Measurements from ENCODE around the gene TBKBP1.

Gene TBKBP1

DNA sequence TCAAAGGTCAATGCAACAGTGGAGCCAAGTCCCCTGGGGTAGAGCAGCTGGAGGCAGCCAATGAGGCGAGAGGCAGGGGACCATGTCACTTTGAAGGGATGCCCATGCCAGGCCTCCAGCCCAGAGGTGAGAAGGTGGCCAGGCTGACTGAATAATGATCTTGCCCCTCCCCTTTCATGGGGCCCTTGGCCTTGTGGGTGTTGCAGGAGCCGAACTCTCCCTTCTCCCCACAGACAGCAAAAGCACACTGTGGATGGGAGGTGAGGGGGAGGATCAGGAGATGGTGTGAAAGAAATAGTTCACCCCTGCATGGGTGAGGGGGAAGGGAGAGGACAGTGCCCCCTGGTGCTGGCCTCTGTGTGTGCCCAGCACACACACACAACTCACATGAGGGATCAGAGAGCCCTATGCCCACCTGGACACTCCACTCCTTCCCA, 23.3 kb downstream of the TBKBP1 start:
- H3K4me3 ChIP-seq (ENCODE audit: low read depth, low read length) = no peak overlapping the region
- TF ChIP-seq, protein P1, sequence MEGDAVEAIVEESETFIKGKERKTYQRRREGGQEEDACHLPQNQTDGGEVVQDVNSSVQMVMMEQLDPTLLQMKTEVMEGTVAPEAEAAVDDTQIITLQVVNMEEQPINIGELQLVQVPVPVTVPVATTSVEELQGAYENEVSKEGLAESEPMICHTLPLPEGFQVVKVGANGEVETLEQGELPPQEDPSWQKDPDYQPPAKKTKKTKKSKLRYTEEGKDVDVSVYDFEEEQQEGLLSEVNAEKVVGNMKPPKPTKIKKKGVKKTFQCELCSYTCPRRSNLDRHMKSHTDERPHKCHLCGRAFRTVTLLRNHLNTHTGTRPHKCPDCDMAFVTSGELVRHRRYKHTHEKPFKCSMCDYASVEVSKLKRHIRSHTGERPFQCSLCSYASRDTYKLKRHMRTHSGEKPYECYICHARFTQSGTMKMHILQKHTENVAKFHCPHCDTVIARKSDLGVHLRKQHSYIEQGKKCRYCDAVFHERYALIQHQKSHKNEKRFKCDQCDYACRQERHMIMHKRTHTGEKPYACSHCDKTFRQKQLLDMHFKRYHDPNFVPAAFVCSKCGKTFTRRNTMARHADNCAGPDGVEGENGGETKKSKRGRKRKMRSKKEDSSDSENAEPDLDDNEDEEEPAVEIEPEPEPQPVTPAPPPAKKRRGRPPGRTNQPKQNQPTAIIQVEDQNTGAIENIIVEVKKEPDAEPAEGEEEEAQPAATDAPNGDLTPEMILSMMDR (IDR thresholded peaks at IDR 0.05; ENCODE audit: low read depth, low read length) = peak; percentile 36; the same call in 1 of the 2 replicates

DNA sequence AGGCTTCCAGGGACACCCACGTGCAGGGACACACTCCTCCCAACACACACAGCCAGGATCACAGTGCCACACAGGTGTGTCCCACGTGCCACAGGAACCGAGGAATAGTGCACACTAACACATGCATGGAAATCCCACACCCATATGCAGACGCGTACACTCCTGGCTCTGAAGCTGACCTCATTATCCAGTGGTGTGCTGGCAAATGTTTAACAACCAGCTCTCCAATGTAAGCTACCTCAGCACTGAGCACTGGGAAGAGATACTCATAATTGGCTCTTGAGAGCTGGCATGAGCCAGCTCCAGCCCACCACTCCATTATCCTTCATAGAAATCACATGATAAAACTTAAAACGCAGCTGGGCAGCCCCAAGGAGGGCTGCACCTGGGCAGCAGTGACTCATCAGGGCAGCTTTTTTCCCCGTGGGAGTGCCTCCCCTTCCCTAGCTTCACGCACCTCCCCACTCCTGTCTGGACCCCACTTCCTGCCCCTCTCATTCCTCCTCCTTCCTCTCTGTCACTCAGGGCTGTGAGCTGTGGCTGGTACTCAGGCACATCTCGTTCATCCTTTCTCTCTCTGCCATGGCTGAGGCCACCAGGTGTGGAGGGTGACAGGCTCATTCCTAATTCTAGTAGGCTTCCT, 24.1 kb downstream of the TBKBP1 start:
- TF ChIP-seq, protein P1 (IDR thresholded peaks at IDR 0.05; ENCODE audit: low read depth, low read length) = no peak
- no peak overlapping the region for H3K4me3 ChIP-seq (ENCODE audit: low read depth, low read length)

DNA sequence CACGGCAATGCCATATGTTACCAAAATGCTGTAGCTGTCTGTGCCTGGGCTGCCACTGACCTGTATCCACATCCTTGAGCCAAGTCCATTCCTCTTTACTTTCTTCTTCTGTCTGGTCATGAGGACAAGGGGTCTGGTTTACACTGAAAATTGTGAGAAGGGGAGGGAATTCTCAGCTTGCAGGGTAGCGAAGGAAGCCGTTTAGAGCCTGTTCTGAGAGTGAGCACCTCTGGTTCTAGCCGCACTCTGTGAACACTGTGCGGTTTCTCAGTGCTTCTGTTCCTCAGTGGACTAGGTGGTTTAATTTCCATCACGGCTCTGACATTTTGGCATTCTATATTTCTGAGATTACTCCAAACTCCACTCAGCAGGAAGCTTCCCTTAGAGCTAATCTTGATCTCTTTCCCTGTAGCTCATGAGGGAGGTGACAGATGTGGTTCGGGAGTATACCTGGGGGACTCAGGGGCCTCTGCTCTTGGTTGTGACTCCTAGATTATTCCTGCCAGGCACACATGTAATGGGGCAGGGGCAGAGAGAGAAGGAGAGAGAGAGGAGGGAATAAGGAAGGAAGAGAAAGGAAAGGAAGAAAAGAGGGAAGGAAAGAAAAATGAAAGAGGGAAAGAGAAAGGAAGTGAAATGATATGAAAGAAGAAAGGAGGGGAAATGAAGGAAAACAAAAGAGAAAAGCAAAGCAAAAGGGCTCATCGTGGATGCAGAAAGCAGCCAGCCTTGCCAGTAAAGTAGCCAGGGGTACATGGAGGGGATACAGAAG, 24.9 kb downstream of the TBKBP1 start:
- TF ChIP-seq, protein P1 (IDR thresholded peaks at IDR 0.05; ENCODE audit: low read depth, low read length) = no peak
- H3K4me3 ChIP-seq (ENCODE audit: low read depth, low read length) = no peak overlapping the region

DNA sequence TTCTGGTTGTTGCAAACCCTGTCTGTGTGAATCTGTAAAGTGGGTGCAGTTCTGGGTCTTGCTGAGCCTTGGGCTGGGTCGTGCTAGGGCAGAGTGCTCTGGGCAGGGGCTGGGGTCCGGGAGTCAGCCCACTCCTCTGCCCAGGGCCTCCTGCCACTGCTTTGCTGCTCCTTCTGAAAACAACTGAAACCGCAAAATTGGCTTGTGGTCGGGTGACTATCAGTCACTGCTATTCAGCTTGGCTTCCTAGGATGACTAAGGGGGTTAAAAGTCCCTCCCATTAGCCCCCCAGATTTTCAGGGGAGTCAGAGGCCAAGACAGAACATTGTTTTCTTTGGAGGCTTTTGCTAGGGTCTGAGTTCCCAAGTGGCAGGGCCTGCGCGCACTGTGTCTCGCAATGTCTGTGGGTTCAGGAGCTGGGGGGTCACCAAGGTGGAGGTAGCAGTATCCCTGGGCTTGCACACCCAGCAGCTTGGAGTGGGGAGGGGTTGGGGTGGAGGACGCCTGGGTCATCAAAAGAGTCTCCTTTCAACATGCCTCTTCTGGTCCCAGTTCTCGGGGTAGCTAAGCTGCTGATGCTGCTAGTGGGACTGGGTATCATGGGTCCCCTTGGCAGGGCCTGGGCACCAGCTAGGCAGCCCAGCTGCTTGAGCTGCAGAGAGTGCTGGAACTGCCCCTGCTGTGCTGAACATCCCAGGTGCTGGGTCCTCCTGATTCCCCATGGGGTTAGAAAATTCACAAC, 25.6 kb downstream of the TBKBP1 start:
- H3K4me3 ChIP-seq (ENCODE audit: low read depth, low read length) = no peak overlapping the region
- TF ChIP-seq, protein P1 (IDR thresholded peaks at IDR 0.05; ENCODE audit: low read depth, low read length) = no peak

DNA sequence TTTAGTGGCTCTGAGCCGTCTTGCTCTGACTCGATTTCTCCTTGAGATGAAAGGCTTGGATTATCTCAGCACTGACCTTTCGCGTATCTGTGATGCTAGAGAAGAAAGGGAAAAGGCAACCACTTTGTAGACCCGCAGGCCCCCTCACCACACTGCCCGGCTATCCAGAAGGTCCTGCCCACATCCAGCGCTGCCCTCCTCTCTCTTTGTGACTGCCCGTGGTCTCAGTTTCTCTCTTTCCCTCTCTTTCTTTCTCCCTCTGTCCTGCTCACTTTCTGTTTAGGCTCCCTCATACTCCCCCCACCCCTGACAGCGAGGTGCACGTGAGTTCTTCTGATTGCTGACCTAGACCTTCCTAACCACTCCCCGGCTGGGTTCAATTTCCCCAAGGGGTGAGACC, 26.2 kb downstream of the TBKBP1 start:
- H3K4me3 ChIP-seq (ENCODE audit: low read depth, low read length) = no peak overlapping the region
- TF ChIP-seq, protein P1 (IDR thresholded peaks at IDR 0.05; ENCODE audit: low read depth, low read length) = no peak

DNA sequence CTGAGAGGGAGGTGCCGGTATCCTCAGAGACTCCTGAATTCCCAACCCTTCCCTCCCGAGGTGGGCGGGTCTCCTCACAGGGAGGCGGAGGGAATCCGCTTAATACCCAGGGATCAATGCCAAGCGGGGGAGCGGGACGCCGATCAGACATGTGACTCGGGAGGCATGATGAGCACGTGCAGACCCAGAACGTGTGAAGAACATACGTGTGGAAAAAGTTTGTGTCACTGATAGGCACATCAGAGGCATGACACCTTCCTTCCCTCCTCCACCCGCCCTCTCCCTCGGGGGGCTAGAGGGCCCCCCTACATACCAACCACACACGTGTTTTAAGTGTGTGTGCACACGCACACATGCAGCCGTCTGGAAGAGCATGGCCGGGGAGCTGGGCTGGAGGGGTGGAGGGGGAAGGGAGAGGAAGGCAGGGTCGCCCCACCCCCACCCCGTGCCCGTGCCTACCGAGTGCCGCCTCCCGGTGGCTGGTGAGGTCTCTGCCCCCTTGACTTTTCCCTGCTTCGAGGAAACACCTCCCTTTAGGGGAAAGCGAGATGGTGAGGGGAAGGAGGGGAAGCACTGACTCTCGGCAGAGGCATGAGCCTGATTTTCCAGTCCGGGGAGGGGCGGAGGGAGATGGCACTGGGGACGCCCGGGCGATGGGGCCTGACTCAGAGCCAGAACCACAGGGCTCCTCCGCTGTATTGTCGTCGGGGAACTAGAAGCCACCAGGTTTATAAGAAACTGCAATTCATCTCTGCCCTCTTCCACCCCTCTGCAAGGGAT, 27.0 kb downstream of the TBKBP1 start:
- no peak overlapping the region for H3K4me3 ChIP-seq (ENCODE audit: low read depth, low read length)
- TF ChIP-seq, protein P1 (IDR thresholded peaks at IDR 0.05; ENCODE audit: low read depth, low read length) = no peak
